ENCODE data around the gene GEMIN8. TPM values are rescaled to one million over a fixed set of nuclear protein-coding genes. Genes with fewer than 3 reads are reported as not detected.

Gene GEMIN8
- total and polyA plus RNA-seq, 2 of the 8 experiments (the other 6 are each of a cell fraction or from before 2014, with no cell fraction given) = 18.2 to 31.4 TPM

DNA sequence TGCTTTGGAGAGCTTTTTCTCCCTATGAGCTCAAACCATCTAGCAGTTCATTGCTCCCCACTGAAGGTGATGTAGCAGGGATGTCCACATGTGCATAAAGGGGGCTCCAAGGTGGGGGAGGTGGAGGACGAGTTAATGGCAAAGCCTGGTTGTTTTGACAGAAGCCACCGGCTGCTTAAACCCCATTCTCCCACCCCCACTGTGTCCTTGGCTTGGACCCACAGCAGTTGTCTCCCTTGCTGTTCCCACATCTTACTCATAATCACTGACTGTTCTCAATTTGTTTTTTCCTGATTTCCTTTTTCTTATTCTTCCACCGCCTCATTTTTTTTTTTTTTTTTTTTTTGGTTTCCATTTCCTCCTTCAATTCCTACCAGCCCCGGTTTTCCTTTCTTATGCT lies 72.7 kb downstream of the GEMIN8 start:
- WGBS, 2 experiments (ENCODE audit: extremely low coverage in 1 of 2, insufficient coverage in 1 of 2, insufficient read length in 1 of 2, insufficient replicate concordance in 2 of 2, low coverage in 1 of 2, low lambda C conversion rate in 2 of 2, missing lambda C conversion rate in 1 of 2) = 90% methylated on average over 3 of the region's 4 CpGs; no CpG with 5 or more reads in 1 of the 2 experiments
- H3K4me3 ChIP-seq (ENCODE audit: extremely low read depth in 1 of 4, insufficient read depth in 2 of 4, low read depth in 3 of 4, low read length in 4 of 4) = no peak overlapping the region
- FAIRE-seq = no peak
- no peak overlapping the region for H4K91ac ChIP-seq (replicated peaks; ENCODE audit: insufficient read length, low read length)
- no peak overlapping the region for H3K56ac ChIP-seq (replicated peaks; ENCODE audit: insufficient read length, low read depth, low read length)
- H4K5ac ChIP-seq (ENCODE audit: insufficient read length, low read depth, low read length) = no peak overlapping the region
- H2BK120ac ChIP-seq (replicated peaks; ENCODE audit: low read depth, low read length) = no peak overlapping the region
- no peaks in the 10 kb centered on the region for H3K4me1 ChIP-seq (replicated peaks in 1 of 4; ENCODE audit: control insufficient read depth in 3 of 4, insufficient read depth in 4 of 4, low read length in 3 of 4)
- 0 out of 4 replicates have a peak, but pooled peaks cover 0 to 5% of the 10 kb centered on the region in 2 experiments for H3K9me3 ChIP-seq (ENCODE audit: insufficient read depth in 2 of 2, low read depth in 1 of 2, low read length in 1 of 2)
- H3K4me2 ChIP-seq (ENCODE audit: insufficient read depth in 1 of 2, low read depth in 2 of 2, low read length in 2 of 2) = no peak overlapping the region
- H3K18ac ChIP-seq (ENCODE audit: extremely low read depth, low read length) = no peak overlapping the region
- H2BK5ac ChIP-seq (ENCODE audit: low read depth, low read length) = no peak overlapping the region
- H3K79me2 ChIP-seq (ENCODE audit: control insufficient read depth in 1 of 2, insufficient read depth in 2 of 2, low read length in 2 of 2) = no peaks in the 10 kb centered on the region
- no peak overlapping the region for H3K27ac ChIP-seq (ENCODE audit: low read depth, low read length)
- no peak overlapping the region for H3K23ac ChIP-seq (ENCODE audit: insufficient read length)
- no peak overlapping the region for H2AFZ ChIP-seq (ENCODE audit: low read length)
- no peak overlapping the region for H3K14ac ChIP-seq (ENCODE audit: insufficient read length)
- CTCF ChIA-PET (ENCODE audit: partially characterized antibody) = no interaction called here
- H3K27me3 ChIP-seq (replicated peaks in 1 of 4; ENCODE audit: control insufficient read depth in 3 of 4, extremely low read depth in 1 of 4, insufficient read depth in 3 of 4, low read length in 3 of 4) = no peaks in the 10 kb centered on the region; a peak in 1 of 7 replicates
- no peaks in the 10 kb centered on the region for H3K36me3 ChIP-seq (ENCODE audit: control insufficient read depth in 2 of 4, insufficient read depth in 4 of 4, low read length in 3 of 4)
- H3K9ac ChIP-seq (replicated peaks in 1 of 4; ENCODE audit: extremely low read depth in 1 of 4, low read depth in 3 of 4, low read length in 3 of 4) = no peak overlapping the region
- H2BK20ac ChIP-seq (ENCODE audit: low read length) = no peak overlapping the region
- no peak overlapping the region for H2BK15ac ChIP-seq (ENCODE audit: low read length)
- no peaks in the 10 kb centered on the region for H3K23me2 ChIP-seq (ENCODE audit: low read depth, low read length)
- DNase-seq (ENCODE audit: low read depth in 1 of 2, low spot score in 2 of 2) = no peak
- H3K79me1 ChIP-seq (ENCODE audit: low read depth, low read length) = no peaks in the 10 kb centered on the region
- H4K20me1 ChIP-seq (replicated peaks in 1 of 2; ENCODE audit: control insufficient read depth in 1 of 2, insufficient read depth in 2 of 2, low read length in 2 of 2) = no peaks in the 10 kb centered on the region
- H2BK12ac ChIP-seq (ENCODE audit: low read depth, low read length) = no peak overlapping the region
- no peak overlapping the region for H4K8ac ChIP-seq (ENCODE audit: extremely low read depth, insufficient read depth, low read length)
- POLR2A ChIA-PET (ENCODE audit: partially characterized antibody) = no interaction called here
- H2AK5ac ChIP-seq (ENCODE audit: low read depth, low read length) = no peak overlapping the region
- H3K4ac ChIP-seq (replicated peaks; ENCODE audit: insufficient read length, low read depth, low read length) = no peak overlapping the region
- no peak for TF ChIP-seq RBBP5 (IDR thresholded peaks at IDR 0.05; ENCODE audit: borderline replicate concordance, low read depth, low read length)
- no peak for TF ChIP-seq HDAC6 (IDR thresholded peaks at IDR 0.05; ENCODE audit: low read depth, low read length)
- no peak for TF ChIP-seq CTBP2 (IDR thresholded peaks at IDR 0.05; ENCODE audit: borderline replicate concordance, insufficient read depth, insufficient read length, low read length)
- TF ChIP-seq CHD2 (IDR thresholded peaks at IDR 0.05; ENCODE audit: low read length) = no peak
- TF ChIP-seq SAP30 (IDR thresholded peaks at IDR 0.05; ENCODE audit: insufficient read depth, insufficient replicate concordance, low read length) = no peak
- no peak for TF ChIP-seq SRF (IDR thresholded peaks at IDR 0.05; ENCODE audit: low read depth, low read length)
- TF ChIP-seq ATF2 (IDR thresholded peaks at IDR 0.05; ENCODE audit: low read length) = no peak

Data from H1 (cell line).